Loucy (cell line): ENCODE results near the gene ANP32E.

Source experiments
- EZH2phosphoT487 ChIP-seq: fragments of 200-600 bp; IDR thresholded peaks from 2 replicates; pipeline ENCODE4 v1.6.1; 2018; ENCODE audit warnings: antibody characterized with exemption, mild to moderate bottlenecking, moderate library complexity, borderline replicate concordance
- TF ChIP-seq, protein P1 (sequence below): fragments of 200-600 bp; sonication (generic); conservative IDR thresholded peaks from 2 replicates; pipeline ENCODE4 v1.5.1; 2014; ENCODE audit warnings: mild to moderate bottlenecking, antibody characterized with exemption, low read length

DNA sequence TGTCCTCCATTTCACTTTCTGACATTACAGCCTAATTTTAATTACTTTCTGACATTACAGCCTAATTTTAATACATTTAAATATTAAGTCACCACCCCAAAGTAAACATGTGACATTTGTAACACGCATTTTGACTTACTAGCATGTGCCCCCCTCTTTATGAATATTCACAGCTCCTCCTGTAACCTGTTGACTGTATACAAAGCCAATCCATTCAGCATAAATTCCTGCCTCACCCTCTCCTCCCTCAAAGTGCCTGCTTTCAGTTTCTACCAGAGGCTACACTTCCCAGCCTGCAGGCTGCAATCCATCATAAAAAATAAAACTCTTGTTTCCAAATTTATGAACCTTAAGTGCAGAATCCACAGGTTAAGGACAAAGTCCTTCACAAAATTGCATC, 39.5 kb downstream of the ANP32E start:
- TF ChIP-seq, protein P1, sequence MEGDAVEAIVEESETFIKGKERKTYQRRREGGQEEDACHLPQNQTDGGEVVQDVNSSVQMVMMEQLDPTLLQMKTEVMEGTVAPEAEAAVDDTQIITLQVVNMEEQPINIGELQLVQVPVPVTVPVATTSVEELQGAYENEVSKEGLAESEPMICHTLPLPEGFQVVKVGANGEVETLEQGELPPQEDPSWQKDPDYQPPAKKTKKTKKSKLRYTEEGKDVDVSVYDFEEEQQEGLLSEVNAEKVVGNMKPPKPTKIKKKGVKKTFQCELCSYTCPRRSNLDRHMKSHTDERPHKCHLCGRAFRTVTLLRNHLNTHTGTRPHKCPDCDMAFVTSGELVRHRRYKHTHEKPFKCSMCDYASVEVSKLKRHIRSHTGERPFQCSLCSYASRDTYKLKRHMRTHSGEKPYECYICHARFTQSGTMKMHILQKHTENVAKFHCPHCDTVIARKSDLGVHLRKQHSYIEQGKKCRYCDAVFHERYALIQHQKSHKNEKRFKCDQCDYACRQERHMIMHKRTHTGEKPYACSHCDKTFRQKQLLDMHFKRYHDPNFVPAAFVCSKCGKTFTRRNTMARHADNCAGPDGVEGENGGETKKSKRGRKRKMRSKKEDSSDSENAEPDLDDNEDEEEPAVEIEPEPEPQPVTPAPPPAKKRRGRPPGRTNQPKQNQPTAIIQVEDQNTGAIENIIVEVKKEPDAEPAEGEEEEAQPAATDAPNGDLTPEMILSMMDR = no peak
- TF ChIP-seq EZH2phosphoT487 = no peak
